Measurements from ENCODE around the gene WDR38.

GRCh38 chr9:124899845-124900244 lies 46.6 kb downstream of the WDR38 start:
- no peak for TF ChIP-seq CTCF (IDR thresholded peaks at IDR 0.05)
- no peak for TF ChIP-seq EZH2phosphoT487 (IDR thresholded peaks at IDR 0.05)
- no peak for TF ChIP-seq EZH2 (IDR thresholded peaks at IDR 0.05)
